Adrenal gland (tissue), 5 donors: ENCODE results near the gene STRA6.

Experiments used
- POLR2A ChIP-seq, 2 donors: fragments of 450-650 bp; IDR thresholded peaks; one replicate each; pipeline ENCODE4 v1.6.1; 2017; ENCODE audit warnings: antibody characterized with exemption in 2 of 2, mild to moderate bottlenecking in 2 of 2, moderate library complexity in 1 of 2
- TF ChIP-seq, protein P1 (sequence below), 6 experiments: fragments of 450-650 bp in 4 of 6; fragments of 200-600 bp in 2 of 6; sonication (generic) in 1 of 6; IDR thresholded peaks; 1 replicate in 5 of 6; 2 replicates in 1 of 6; pipeline versions ENCODE4 v1.5.1 to v1.8.0; 2016 to 2021; ENCODE audit warnings: antibody characterized with exemption in 6 of 6, mild to moderate bottlenecking in 2 of 6, moderate library complexity in 1 of 6
- donor health status: DM: no; HTN: no; CAD: no.

DNA sequence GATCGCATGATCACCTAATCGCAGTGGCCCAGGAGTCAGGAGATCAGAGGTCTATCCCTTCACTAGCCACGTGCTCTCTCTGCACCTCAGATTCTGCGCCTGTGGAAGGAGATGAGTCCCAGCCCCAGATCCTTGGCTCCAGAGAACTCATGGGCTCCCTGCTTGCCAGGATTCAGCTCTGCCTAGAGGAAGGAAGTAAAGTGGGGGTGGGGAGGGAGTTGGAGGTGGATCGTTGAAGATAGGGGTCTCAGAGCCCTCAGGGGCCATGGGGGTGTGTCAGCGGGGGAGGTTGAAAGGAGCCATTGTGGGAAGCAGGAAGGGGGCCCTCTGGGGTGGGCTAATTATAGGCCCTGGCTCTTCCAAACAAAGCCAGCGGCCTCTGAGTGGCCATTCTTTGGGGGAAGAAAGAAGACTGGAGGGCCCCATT lies 11.3 kb upstream of the STRA6 start:
- no peak for TF ChIP-seq POLR2A (IDR thresholded peaks at IDR 0.05)
- TF ChIP-seq, protein P1, sequence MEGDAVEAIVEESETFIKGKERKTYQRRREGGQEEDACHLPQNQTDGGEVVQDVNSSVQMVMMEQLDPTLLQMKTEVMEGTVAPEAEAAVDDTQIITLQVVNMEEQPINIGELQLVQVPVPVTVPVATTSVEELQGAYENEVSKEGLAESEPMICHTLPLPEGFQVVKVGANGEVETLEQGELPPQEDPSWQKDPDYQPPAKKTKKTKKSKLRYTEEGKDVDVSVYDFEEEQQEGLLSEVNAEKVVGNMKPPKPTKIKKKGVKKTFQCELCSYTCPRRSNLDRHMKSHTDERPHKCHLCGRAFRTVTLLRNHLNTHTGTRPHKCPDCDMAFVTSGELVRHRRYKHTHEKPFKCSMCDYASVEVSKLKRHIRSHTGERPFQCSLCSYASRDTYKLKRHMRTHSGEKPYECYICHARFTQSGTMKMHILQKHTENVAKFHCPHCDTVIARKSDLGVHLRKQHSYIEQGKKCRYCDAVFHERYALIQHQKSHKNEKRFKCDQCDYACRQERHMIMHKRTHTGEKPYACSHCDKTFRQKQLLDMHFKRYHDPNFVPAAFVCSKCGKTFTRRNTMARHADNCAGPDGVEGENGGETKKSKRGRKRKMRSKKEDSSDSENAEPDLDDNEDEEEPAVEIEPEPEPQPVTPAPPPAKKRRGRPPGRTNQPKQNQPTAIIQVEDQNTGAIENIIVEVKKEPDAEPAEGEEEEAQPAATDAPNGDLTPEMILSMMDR (IDR thresholded peaks at IDR 0.05), result no peak
